SK-N-SH treated with all-trans-retinoic acid at 6 μM for 48 hours (cell line): ENCODE data around the gene NRXN3.
A peak's percentile ranks its signal among the peaks of the same experiment; 100 is the strongest.

Experiments used
- ATAC-seq: fragments of 200-7000 bp; cut with Tn5 transposase; 3 replicates; pipeline ENCODE4 v1.9.1; 2020; ENCODE audit warnings: mild to moderate bottlenecking, moderate library complexity
- ARNTL ChIP-seq: fragments of 450-650 bp; formaldehyde crosslinking; IDR thresholded peaks from 2 replicates; pipeline ENCODE4 v1.5.0; 2020; ENCODE audit warnings: low read depth, mild to moderate bottlenecking, moderate library complexity, borderline replicate concordance
- CSDC2 ChIP-seq: fragments of 250-450 bp; sonication (Bioruptor Pico); IDR thresholded peaks from 2 replicates; pipeline ENCODE4 v1.5.0; 2020; ENCODE audit warnings: mild to moderate bottlenecking, moderate library complexity
- CSRNP3 ChIP-seq: fragments of 250-450 bp; sonication (Bioruptor Pico); IDR thresholded peaks from 2 replicates; pipeline ENCODE4 v1.5.1; 2021; ENCODE audit warnings: mild to moderate bottlenecking, moderate library complexity
- ESRRG ChIP-seq: fragments of 250-450 bp; sonication (Bioruptor Pico); IDR thresholded peaks from 2 replicates; pipeline ENCODE4 v1.6.1; 2021; ENCODE audit warnings: mild to moderate bottlenecking
- GLIS3 ChIP-seq: fragments of 250-450 bp; sonication (Bioruptor Pico); IDR thresholded peaks from 2 replicates; pipeline ENCODE4 v1.5.0; 2020; ENCODE audit warnings: mild to moderate bottlenecking, moderate library complexity
- ISL1 ChIP-seq: fragments of 250-450 bp; sonication (Bioruptor Pico); IDR thresholded peaks from 2 replicates; pipeline ENCODE4 v2.1.2; 2022; ENCODE audit warnings: mild to moderate bottlenecking, moderate library complexity
- OSR1 ChIP-seq: fragments of 250-450 bp; sonication (Bioruptor Pico); IDR thresholded peaks from 2 replicates; pipeline ENCODE4 v1.8.0; 2022; ENCODE audit warnings: moderate library complexity, mild to moderate bottlenecking, inconsistent platforms
- PATZ1 ChIP-seq: fragments of 250-450 bp; sonication (Bioruptor Pico); IDR thresholded peaks from 2 replicates; pipeline ENCODE4 v1.8.0; 2020; ENCODE audit warnings: mild to moderate bottlenecking, moderate library complexity, borderline replicate concordance
- POU6F1 ChIP-seq: fragments of 250-450 bp; sonication (Bioruptor Pico); IDR thresholded peaks from 2 replicates; pipeline ENCODE4 v1.8.0; 2021; ENCODE audit warnings: low read depth, mild to moderate bottlenecking, moderate library complexity, borderline replicate concordance
- RARB ChIP-seq: fragments of 250-450 bp; sonication (Bioruptor Pico); IDR thresholded peaks from 2 replicates; pipeline ENCODE4 v1.8.0; 2021; ENCODE audit warnings: mild to moderate bottlenecking, moderate library complexity
- SNAI2 ChIP-seq: fragments of 250-450 bp; sonication (Bioruptor Pico); IDR thresholded peaks from 2 replicates; pipeline ENCODE4 v1.5.0; 2020; ENCODE audit warnings: mild to moderate bottlenecking, moderate library complexity
- TCF4 ChIP-seq: fragments of 250-450 bp; sonication (Bioruptor Pico); IDR thresholded peaks from 2 replicates; pipeline ENCODE4 v1.8.0; 2021; ENCODE audit warnings: mild to moderate bottlenecking, moderate library complexity, borderline replicate concordance
- TOX ChIP-seq: fragments of 250-450 bp; sonication (Bioruptor Pico); IDR thresholded peaks from 2 replicates; pipeline ENCODE4 v1.8.0; 2021; ENCODE audit warnings: mild to moderate bottlenecking, moderate library complexity, borderline replicate concordance
- ZC3H10 ChIP-seq: fragments of 250-450 bp; sonication (Bioruptor Pico); IDR thresholded peaks from 2 replicates; pipeline ENCODE4 v1.5.1; 2021; ENCODE audit warnings: mild to moderate bottlenecking, moderate library complexity
- ZFP30 ChIP-seq: fragments of 450-650 bp; formaldehyde crosslinking; IDR thresholded peaks from 2 replicates; pipeline ENCODE4 v1.5.0; 2022; ENCODE audit warnings: mild to moderate bottlenecking, moderate library complexity
- ZNF70 ChIP-seq: fragments of 450-650 bp; formaldehyde crosslinking; IDR thresholded peaks from 2 replicates; pipeline ENCODE4 v1.5.0; 2020; ENCODE audit warnings: mild to moderate bottlenecking, moderate library complexity
- ZNF8 ChIP-seq: fragments of 450-650 bp; formaldehyde crosslinking; IDR thresholded peaks from 2 replicates; pipeline ENCODE4 v1.5.0; 2020; ENCODE audit warnings: mild to moderate bottlenecking, moderate library complexity

The NRXN3 gene

GRCh38 chr14:79820866-79821535 lies 1650.8 kb downstream of the NRXN3 start:
- TF ChIP-seq ZC3H10 (CRISPR knock-in tag) = no peak
- no peak for TF ChIP-seq ZFP30 (CRISPR knock-in tag)
- TF ChIP-seq ARNTL (CRISPR knock-in tag) = no peak
- TF ChIP-seq ZNF8 (CRISPR knock-in tag) = no peak
- no peak for TF ChIP-seq CSDC2 (CRISPR knock-in tag)
- no peak for TF ChIP-seq ESRRG (CRISPR knock-in tag)
- no peak for ATAC-seq

GRCh38 chr14:79822034-79822433 lies 1651.9 kb downstream of the NRXN3 start:
- ATAC-seq = no peak
- no peak for TF ChIP-seq CSRNP3
- no peak for TF ChIP-seq TCF4 (CRISPR knock-in tag)
- no peak for TF ChIP-seq RARB (CRISPR knock-in tag)
- TF ChIP-seq ZC3H10 (CRISPR knock-in tag) = no peak
- no peak for TF ChIP-seq OSR1 (CRISPR knock-in tag)
- no peak for TF ChIP-seq ZNF70
- no peak for TF ChIP-seq ARNTL (CRISPR knock-in tag)
- no peak for TF ChIP-seq ZNF8 (CRISPR knock-in tag)
- no peak for TF ChIP-seq POU6F1 (CRISPR knock-in tag)
- TF ChIP-seq SNAI2 (CRISPR knock-in tag) = no peak
- no peak for TF ChIP-seq GLIS3
- no peak for TF ChIP-seq TOX (CRISPR knock-in tag)
- TF ChIP-seq CSDC2 (CRISPR knock-in tag) = no peak

GRCh38 chr14:79825046-79825521 lies 1654.9 kb downstream of the NRXN3 start:
- TF ChIP-seq TCF4 (CRISPR knock-in tag) (no peak), POU6F1 (CRISPR knock-in tag) (no peak), RARB (CRISPR knock-in tag) (no peak), ARNTL (CRISPR knock-in tag) (no peak), ZC3H10 (CRISPR knock-in tag) (no peak), ZNF70 (no peak), ISL1 (CRISPR knock-in tag) (no peak), OSR1 (CRISPR knock-in tag) (no peak)
- no peak for ATAC-seq

- no peak for ATAC-seq
- TF ChIP-seq ZNF8 (CRISPR knock-in tag) = no peak
Observed at GRCh38 chr14:79826362-79826761, 1656.2 kb downstream of the NRXN3 start.

- no peak for TF ChIP-seq ARNTL (CRISPR knock-in tag)
- no peak for ATAC-seq
Observed at GRCh38 chr14:79829405-79830166, 1659.4 kb downstream of the NRXN3 start.

GRCh38 chr14:79831195-79831892 lies 1661.2 kb downstream of the NRXN3 start:
- TF ChIP-seq ISL1 (CRISPR knock-in tag) = no peak
- no peak for TF ChIP-seq OSR1 (CRISPR knock-in tag)
- TF ChIP-seq TCF4 (CRISPR knock-in tag) = no peak
- TF ChIP-seq PATZ1 = no peak
- no peak for TF ChIP-seq CSDC2 (CRISPR knock-in tag)
- no peak for TF ChIP-seq POU6F1 (CRISPR knock-in tag)
- TF ChIP-seq, all 23 proteins: peak for 0
- ATAC-seq = peak; percentile 73
